ENCODE measurements around the gene ZBTB45.

DNA sequence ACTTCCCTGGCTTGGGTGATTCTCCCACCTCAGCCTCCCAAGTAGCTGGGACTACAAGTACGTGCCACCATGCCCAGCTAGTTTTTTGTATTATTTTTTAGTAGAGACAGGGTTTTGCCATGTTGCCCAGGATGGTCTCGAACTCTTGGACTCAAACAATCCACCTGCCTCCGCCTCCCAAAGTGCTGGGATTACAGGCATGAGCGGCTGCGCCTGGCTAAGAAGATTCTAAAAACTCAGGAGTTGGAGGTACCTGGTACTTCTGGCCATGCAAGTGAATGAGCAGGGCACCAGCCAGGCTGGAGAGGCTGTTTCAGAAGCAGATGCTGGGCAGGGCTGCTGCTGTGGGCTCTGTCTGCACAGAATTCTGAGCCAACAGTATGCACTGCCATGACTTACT, 47.4 kb upstream of the ZBTB45 start:
- TF ChIP-seq POLR2AphosphoS5 (IDR thresholded peaks at IDR 0.05; ENCODE audit: low read length) (no peak), FOXM1 (IDR thresholded peaks at IDR 0.05; ENCODE audit: low read depth, low read length) (no peak), BCL11A (IDR thresholded peaks at IDR 0.05; ENCODE audit: low read depth, low read length) (no peak), BRCA1 (IDR thresholded peaks at IDR 0.05; ENCODE audit: low read depth, low read length) (no peak), ZNF274 (IDR thresholded peaks at IDR 0.05; ENCODE audit: insufficient read depth, insufficient read length) (no peak), RFX5 (IDR thresholded peaks at IDR 0.05; ENCODE audit: low read depth, low read length) (no peak), PML (IDR thresholded peaks at IDR 0.05; ENCODE audit: low read length) (no peak), TBL1XR1 (IDR thresholded peaks at IDR 0.05; ENCODE audit: low read depth, low read length) (no peak)
- TF ChIP-seq, protein P1, sequence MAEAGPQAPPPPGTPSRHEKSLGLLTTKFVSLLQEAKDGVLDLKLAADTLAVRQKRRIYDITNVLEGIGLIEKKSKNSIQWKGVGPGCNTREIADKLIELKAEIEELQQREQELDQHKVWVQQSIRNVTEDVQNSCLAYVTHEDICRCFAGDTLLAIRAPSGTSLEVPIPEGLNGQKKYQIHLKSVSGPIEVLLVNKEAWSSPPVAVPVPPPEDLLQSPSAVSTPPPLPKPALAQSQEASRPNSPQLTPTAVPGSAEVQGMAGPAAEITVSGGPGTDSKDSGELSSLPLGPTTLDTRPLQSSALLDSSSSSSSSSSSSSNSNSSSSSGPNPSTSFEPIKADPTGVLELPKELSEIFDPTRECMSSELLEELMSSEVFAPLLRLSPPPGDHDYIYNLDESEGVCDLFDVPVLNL (IDR thresholded peaks at IDR 0.05; ENCODE audit: low read depth, low read length) = no peak
- TF ChIP-seq, protein P2, sequence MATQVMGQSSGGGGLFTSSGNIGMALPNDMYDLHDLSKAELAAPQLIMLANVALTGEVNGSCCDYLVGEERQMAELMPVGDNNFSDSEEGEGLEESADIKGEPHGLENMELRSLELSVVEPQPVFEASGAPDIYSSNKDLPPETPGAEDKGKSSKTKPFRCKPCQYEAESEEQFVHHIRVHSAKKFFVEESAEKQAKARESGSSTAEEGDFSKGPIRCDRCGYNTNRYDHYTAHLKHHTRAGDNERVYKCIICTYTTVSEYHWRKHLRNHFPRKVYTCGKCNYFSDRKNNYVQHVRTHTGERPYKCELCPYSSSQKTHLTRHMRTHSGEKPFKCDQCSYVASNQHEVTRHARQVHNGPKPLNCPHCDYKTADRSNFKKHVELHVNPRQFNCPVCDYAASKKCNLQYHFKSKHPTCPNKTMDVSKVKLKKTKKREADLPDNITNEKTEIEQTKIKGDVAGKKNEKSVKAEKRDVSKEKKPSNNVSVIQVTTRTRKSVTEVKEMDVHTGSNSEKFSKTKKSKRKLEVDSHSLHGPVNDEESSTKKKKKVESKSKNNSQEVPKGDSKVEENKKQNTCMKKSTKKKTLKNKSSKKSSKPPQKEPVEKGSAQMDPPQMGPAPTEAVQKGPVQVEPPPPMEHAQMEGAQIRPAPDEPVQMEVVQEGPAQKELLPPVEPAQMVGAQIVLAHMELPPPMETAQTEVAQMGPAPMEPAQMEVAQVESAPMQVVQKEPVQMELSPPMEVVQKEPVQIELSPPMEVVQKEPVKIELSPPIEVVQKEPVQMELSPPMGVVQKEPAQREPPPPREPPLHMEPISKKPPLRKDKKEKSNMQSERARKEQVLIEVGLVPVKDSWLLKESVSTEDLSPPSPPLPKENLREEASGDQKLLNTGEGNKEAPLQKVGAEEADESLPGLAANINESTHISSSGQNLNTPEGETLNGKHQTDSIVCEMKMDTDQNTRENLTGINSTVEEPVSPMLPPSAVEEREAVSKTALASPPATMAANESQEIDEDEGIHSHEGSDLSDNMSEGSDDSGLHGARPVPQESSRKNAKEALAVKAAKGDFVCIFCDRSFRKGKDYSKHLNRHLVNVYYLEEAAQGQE (IDR thresholded peaks at IDR 0.05; ENCODE audit: low read depth, low read length) = no peak

Data from GM12878 (cell line).